Measurements from ENCODE around the gene ABHD1. TPM values are rescaled to one million over a fixed set of nuclear protein-coding genes. Genes with fewer than 3 reads are reported as not detected.

Gene ABHD1
- total and polyA plus RNA-seq, 4 donors: 0.08 to 0.74 (median 0.14) TPM

DNA sequence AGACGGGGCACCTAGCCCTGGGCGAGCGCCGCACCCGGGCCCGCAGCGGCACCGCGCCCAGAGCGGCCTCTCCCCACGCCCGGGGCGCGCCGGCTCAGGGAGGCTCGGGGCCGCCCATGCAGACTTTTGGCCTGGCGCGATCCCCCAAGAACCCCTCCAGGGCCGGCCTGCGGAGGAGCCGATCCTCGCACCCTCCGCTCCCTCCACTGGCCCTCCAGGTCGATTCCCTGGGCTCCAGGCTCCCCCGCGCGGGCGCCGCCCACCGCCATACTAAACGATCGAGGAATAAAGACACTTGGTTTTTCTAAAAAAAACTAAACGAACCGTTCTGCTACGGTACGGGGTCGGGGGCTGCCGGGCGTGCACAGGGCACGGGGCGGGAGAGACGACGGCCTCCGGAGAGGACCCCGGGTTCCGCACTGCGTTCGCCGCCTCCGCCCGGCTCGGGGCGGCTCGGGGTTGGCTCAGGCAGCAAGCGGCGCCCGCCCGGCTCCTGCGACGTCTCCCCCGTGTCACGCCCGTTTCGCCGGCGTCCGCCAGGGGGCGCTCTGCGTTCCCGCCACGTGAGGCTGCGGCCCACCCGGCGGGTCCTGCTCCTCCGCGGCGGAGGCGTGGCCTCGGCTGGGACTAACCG is 37.4 kb upstream of the ABHD1 start:
- TF ChIP-seq, protein P1, sequence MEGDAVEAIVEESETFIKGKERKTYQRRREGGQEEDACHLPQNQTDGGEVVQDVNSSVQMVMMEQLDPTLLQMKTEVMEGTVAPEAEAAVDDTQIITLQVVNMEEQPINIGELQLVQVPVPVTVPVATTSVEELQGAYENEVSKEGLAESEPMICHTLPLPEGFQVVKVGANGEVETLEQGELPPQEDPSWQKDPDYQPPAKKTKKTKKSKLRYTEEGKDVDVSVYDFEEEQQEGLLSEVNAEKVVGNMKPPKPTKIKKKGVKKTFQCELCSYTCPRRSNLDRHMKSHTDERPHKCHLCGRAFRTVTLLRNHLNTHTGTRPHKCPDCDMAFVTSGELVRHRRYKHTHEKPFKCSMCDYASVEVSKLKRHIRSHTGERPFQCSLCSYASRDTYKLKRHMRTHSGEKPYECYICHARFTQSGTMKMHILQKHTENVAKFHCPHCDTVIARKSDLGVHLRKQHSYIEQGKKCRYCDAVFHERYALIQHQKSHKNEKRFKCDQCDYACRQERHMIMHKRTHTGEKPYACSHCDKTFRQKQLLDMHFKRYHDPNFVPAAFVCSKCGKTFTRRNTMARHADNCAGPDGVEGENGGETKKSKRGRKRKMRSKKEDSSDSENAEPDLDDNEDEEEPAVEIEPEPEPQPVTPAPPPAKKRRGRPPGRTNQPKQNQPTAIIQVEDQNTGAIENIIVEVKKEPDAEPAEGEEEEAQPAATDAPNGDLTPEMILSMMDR (IDR thresholded peaks at IDR 0.05; ENCODE audit: control extremely low read depth, extremely low read depth): peak; percentile 96
- H3K4me1 ChIP-seq (ENCODE audit: control insufficient read depth in 5 of 5, insufficient read depth in 5 of 5, low read length in 5 of 5): peaks cover 0 to 46% (median 4%) of the 10 kb centered on the region in 5 donors
- H3K4me3 ChIP-seq: peak overlapping the region; percentile 57
- peak overlapping the region; percentile 92 for H3K27ac ChIP-seq (ENCODE audit: low read depth in 1 of 2, low read length in 1 of 2)
- ATAC-seq (ENCODE audit: insufficient read depth, low FRiP score) (peak; percentile 89), DNase-seq (peak; percentile 95 to 98 (median 98))
- 0% methylated on average over 66 to 81 of the region's 81 CpGs for WGBS, 2 donors
- H3K36me3 ChIP-seq (ENCODE audit: control insufficient read depth in 4 of 4, insufficient read depth in 4 of 4, low read length in 4 of 4): peaks cover 0 to 34% (median 7%) of the 10 kb centered on the region in 4 donors
- H3K27me3 ChIP-seq (ENCODE audit: control insufficient read depth in 3 of 3, insufficient read depth in 3 of 3, low read length in 2 of 3): no peaks in the 10 kb centered on the region
- H3K9me3 ChIP-seq (ENCODE audit: control insufficient read depth in 4 of 4, insufficient read depth in 3 of 4, low read length in 3 of 4): no peaks in the 10 kb centered on the region
- H3K9ac ChIP-seq (ENCODE audit: insufficient read depth in 1 of 2, low read length in 2 of 2): no peak overlapping the region

DNA sequence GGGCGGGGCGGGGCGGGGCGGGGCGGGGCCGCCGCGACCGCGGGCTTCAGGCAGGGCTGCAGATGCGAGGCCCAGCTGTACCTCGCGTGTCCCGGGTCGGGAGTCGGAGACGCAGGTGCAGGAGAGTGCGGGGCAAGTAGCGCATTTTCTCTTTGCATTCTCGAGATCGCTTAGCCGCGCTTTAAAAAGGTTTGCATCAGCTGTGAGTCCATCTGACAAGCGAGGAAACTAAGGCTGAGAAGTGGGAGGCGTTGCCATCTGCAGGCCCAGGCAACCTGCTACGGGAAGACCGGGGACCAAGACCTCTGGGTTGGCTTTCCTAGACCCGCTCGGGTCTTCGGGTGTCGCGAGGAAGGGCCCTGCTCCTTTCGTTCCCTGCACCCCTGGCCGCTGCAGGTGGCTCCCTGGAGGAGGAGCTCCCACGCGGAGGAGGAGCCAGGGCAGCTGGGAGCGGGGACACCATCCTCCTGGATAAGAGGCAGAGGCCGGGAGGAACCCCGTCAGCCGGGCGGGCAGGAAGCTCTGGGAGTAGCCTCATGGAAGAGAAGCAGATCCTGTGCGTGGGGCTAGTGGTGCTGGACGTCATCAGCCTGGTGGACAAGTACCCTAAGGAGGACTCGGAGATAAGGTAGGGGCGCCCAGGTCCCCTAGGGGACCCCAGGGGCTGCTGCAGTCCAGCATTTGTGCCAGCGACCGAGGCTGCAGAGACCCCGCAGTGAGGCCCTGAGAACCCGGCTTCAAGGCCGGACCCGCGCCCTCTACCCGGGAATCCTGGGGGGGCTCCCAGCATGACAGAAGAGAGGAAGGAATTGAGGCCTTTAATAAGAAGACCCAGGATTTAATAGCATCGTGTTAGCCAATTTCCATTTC is 36.7 kb upstream of the ABHD1 start, which contains the start of gene KHK:
KHK (plus strand) TSS at position 49 of the 870 bp plus-strand sequence; CDS start at position 537, 488 bp downstream.
- Histone ChIP-seq H3K36me3 (ENCODE audit: control insufficient read depth in 4 of 4, insufficient read depth in 4 of 4, low read length in 4 of 4) (peaks cover 0 to 26% (median 6%) of the 10 kb centered on the region in 4 donors), H3K9ac (ENCODE audit: insufficient read depth in 1 of 2, low read length in 2 of 2) (no peak within 1 kb of the TSS), H3K4me1 (ENCODE audit: control insufficient read depth in 5 of 5, insufficient read depth in 5 of 5, low read length in 5 of 5) (peaks cover 0 to 39% (median 0%) of the 10 kb centered on the region in 5 donors), H3K27ac (ENCODE audit: low read depth in 1 of 2, low read length in 1 of 2) (peak within 1 kb of the TSS; percentile 92), H3K9me3 (ENCODE audit: control insufficient read depth in 4 of 4, insufficient read depth in 3 of 4, low read length in 3 of 4) (no peaks in the 10 kb centered on the region), H3K27me3 (ENCODE audit: control insufficient read depth in 3 of 3, insufficient read depth in 3 of 3, low read length in 2 of 3) (no peaks in the 10 kb centered on the region), H3K4me3 (peak within 1 kb of the TSS; percentile 57)
- DNase-seq (peak in 1 of 3 donors; percentile 52), ATAC-seq (ENCODE audit: insufficient read depth, low FRiP score) (no peak)
- TF ChIP-seq, protein P1 (IDR thresholded peaks at IDR 0.05; ENCODE audit: control extremely low read depth, extremely low read depth): no peak
- WGBS, 2 donors: 12 to 13% methylated on average over 54 of the region's 54 CpGs

DNA sequence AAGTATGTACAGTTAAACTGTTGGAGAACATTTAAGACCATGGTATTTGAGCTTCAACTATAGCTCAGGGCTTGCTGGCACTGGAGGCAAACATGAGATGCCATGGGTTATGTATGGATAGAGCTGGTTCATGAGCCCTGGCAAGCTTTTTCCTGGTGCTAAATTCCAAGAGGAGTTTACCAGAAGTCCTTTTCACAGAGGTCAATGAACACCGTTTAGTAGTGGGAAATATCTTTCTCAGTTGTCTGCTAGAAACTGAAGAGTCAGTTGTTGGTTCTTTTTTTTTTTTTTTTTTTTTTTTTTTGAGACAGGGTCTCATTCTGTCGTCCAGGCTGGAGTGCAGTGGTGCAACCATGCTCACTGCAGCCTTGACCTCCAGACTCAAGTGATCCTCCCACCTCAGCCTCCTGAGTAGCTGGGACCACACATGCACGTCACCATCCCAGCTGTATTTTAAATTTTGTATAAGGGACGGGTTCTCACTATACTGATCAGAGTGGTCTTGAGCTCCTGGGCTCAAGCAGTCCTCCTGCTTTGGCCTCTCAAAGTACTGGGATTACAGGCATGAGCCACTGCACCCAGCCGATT is 35.7 kb upstream of the ABHD1 start:
- no peak overlapping the region for H3K9ac ChIP-seq (ENCODE audit: insufficient read depth in 1 of 2, low read length in 2 of 2)
- no peak overlapping the region for H3K27ac ChIP-seq (ENCODE audit: low read depth in 1 of 2, low read length in 1 of 2)
- H3K4me3 ChIP-seq: no peak overlapping the region
- ATAC-seq (ENCODE audit: insufficient read depth, low FRiP score): no peak
- no peaks in the 10 kb centered on the region for H3K9me3 ChIP-seq (ENCODE audit: control insufficient read depth in 4 of 4, insufficient read depth in 3 of 4, low read length in 3 of 4)
- no peak for DNase-seq
- 91% methylated on average over 5 of the region's 5 CpGs for WGBS, 2 donors
- no peaks in the 10 kb centered on the region for H3K27me3 ChIP-seq (ENCODE audit: control insufficient read depth in 3 of 3, insufficient read depth in 3 of 3, low read length in 2 of 3)
- TF ChIP-seq, protein P1 (IDR thresholded peaks at IDR 0.05; ENCODE audit: control extremely low read depth, extremely low read depth): no peak
- peaks cover 0 to 21% (median 6%) of the 10 kb centered on the region in 4 donors for H3K36me3 ChIP-seq (ENCODE audit: control insufficient read depth in 4 of 4, insufficient read depth in 4 of 4, low read length in 4 of 4)
- peaks cover 0 to 33% (median 0%) of the 10 kb centered on the region in 5 donors for H3K4me1 ChIP-seq (ENCODE audit: control insufficient read depth in 5 of 5, insufficient read depth in 5 of 5, low read length in 5 of 5)
